ENCODE results near the gene TTC34.

GRCh38 chr1:2823921-2824610 is 22.6 kb upstream of the TTC34 start:
- TF ChIP-seq GATA2 (IDR thresholded peaks at IDR 0.05; ENCODE audit: low read depth, low read length) (no peak), GATA3 (IDR thresholded peaks at IDR 0.05; ENCODE audit: low read depth, low read length) (no peak)
